ENCODE results near the gene THUMPD3.

DNA sequence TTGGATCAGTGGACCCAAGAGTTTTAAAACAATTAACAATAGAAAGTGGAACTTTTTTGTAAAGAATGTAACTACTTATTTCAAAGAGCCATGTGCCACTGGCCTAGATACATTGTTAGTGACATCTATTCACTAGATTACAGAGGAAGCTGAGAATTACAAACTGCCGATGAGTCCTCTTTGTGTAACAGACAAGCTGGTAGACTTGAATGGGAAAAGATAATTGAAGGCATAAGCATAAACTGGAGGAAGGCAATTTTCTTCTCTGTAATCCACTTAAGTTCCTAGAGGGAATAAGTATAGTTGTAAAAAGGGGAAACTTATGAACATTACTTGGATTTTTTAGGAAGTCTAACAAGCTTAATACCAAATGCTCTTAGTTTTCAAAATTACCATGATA, 15.1 kb downstream of the THUMPD3 start:
- TF ChIP-seq HNRNPH1 (optimal IDR thresholded peaks at IDR 0.05; ENCODE audit: low read depth, low read length) (no peak), NR2C1 (IDR thresholded peaks at IDR 0.05) (no peak), NR2C1 (tag; IDR thresholded peaks at IDR 0.05) (no peak), EZH2 (IDR thresholded peaks at IDR 0.05; ENCODE audit: borderline replicate concordance, low read depth, low read length) (no peak), U2AF2 (optimal IDR thresholded peaks at IDR 0.05; ENCODE audit: low read depth, low read length) (no peak), CEBPB (tag; IDR thresholded peaks at IDR 0.05) (no peak), HLTF (IDR thresholded peaks at IDR 0.05) (no peak), RB1 (IDR thresholded peaks at IDR 0.05; ENCODE audit: low read depth) (no peak), PTBP1 (IDR thresholded peaks at IDR 0.05; ENCODE audit: low read depth, low read length) (no peak), ZKSCAN8 (CRISPR knock-in tag; IDR thresholded peaks at IDR 0.05) (no peak)
- TF ChIP-seq, protein P1, sequence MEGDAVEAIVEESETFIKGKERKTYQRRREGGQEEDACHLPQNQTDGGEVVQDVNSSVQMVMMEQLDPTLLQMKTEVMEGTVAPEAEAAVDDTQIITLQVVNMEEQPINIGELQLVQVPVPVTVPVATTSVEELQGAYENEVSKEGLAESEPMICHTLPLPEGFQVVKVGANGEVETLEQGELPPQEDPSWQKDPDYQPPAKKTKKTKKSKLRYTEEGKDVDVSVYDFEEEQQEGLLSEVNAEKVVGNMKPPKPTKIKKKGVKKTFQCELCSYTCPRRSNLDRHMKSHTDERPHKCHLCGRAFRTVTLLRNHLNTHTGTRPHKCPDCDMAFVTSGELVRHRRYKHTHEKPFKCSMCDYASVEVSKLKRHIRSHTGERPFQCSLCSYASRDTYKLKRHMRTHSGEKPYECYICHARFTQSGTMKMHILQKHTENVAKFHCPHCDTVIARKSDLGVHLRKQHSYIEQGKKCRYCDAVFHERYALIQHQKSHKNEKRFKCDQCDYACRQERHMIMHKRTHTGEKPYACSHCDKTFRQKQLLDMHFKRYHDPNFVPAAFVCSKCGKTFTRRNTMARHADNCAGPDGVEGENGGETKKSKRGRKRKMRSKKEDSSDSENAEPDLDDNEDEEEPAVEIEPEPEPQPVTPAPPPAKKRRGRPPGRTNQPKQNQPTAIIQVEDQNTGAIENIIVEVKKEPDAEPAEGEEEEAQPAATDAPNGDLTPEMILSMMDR (IDR thresholded peaks at IDR 0.05 in 2 of 3, conservative IDR thresholded peaks at IDR 0.05 in 1 of 3; ENCODE audit: insufficient read depth in 2 of 3, low read depth in 1 of 3, low read length in 3 of 3), result no peak
- TF ChIP-seq, protein P2, sequence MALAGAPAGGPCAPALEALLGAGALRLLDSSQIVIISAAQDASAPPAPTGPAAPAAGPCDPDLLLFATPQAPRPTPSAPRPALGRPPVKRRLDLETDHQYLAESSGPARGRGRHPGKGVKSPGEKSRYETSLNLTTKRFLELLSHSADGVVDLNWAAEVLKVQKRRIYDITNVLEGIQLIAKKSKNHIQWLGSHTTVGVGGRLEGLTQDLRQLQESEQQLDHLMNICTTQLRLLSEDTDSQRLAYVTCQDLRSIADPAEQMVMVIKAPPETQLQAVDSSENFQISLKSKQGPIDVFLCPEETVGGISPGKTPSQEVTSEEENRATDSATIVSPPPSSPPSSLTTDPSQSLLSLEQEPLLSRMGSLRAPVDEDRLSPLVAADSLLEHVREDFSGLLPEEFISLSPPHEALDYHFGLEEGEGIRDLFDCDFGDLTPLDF (CRISPR knock-in tag; IDR thresholded peaks at IDR 0.05), result no peak
